Erythroblast (primary cell): Measurements from ENCODE around the gene SERGEF.

Source experiments
- DNase-seq, 2 experiments: peaks; one replicate each; lab custom pipeline; 2025; lab: John Stamatoyannopoulos, UW
- GATA1 ChIP-seq: IDR thresholded peaks from 2 replicates; pipeline ENCODE4 v1.6.1; 2011; ENCODE audit warnings: low read depth, mild to moderate bottlenecking, control low read depth, low read length, moderate library complexity
- POLR2A ChIP-seq: IDR thresholded peaks from 2 replicates; pipeline ENCODE4 v1.6.1; 2011; ENCODE audit warnings: mild to moderate bottlenecking, low read length

Gene SERGEF

GRCh38 chr11:17791144-17791543 is 221.7 kb downstream of the SERGEF start:
- DNase-seq: no peak
- no peak for TF ChIP-seq GATA1
- TF ChIP-seq POLR2A: no peak

DNA sequence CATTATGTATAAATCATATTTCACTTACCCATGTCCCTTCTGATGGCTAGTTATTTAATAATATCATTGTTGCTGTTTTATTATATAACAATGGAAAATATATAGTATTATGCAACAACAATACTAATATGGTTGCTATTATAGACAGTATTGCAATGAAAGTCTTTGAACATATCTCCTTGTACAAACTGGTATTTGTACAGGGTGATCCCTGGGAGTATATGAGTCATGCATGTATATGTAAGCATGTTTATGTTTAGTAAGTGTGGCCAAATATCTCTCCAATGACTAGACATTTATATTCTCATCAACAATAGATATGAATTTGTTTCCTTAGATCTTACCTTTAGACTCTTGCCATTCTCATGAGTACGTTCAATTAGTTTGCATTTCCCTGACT is 222.4 kb downstream of the SERGEF start:
- TF ChIP-seq GATA1 (no peak), POLR2A (no peak)
- no peak for DNase-seq

- TF ChIP-seq GATA1 (no peak), POLR2A (no peak)
- no peak for DNase-seq
Measured at GRCh38 chr11:17788084-17788483, 224.8 kb downstream of the SERGEF start.

DNA sequence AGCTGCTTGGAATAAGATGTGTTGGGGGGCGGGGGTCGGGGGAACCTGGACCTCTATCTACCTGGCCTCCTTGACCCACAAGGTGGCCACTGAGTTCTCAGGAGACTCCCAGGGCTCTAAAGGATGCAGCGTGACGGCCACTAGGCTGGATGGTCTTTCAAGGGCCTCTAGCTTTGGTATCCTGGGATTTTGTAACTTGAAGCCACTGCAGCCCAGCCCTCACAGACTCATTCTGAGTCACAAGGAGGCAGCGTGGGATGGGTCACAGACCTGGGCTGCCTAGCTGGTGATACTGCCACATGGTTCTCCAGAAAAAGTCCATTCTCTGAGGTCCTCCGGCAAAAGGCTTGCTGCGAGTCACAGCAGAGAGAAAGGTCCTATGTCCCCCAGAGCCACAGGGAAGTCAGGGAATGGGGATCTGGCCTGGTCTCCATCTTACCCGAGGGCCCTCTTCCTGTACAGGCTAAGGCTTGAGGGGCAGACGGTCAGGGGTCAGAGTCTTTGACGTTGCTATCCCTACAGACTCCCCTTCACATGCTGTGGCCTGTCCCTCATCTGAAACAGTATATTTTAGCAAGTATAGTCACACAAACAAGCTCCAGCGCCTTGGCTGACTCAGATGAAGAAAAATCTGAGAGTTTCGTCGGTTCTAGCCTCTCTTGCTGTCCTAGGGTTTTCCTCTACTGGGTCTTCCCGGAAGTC is 225.9 kb downstream of the SERGEF start:
- TF ChIP-seq GATA1 (no peak), POLR2A (no peak)
- no peak for DNase-seq

GRCh38 chr11:17783878-17784277 is 229.0 kb downstream of the SERGEF start:
- TF ChIP-seq GATA1 (no peak), POLR2A (no peak)
- no peak for DNase-seq

DNA sequence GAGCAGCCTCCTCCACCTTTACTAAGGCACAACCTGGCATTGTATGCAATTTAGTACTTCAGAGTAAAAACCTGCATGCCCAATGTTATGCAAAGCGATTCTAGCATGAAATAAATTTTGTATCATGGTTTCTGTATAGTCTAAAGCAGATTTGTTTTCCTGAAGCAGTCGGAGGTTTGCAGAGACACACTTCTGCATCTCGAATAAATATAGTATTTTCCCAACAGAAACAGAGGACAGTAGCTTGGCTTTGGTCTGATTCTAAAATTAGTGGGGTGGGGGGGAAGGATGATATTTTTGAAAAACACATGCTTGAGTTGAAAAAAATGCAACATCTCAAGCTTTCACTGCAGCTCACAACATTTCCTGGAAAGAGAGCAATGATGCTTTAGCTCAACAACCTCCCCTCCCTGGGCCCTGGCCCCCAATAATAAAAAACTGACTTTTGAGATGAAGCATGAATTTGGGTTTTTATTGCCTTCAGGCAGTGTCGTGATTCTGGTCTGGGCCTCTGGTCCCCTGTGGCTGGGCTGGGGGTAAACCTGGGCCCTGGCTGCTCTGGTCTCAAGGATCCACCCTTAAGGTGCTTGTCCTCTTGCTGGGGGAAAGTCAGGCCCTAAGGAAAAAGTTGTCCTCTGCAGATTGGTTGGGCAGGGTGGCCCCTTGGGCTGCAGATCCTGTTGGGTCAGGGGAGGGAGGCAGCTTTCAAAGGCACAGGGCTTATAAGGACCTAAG is 230.1 kb downstream of the SERGEF start:
- no peak for TF ChIP-seq GATA1
- TF ChIP-seq POLR2A: no peak
- no peak for DNase-seq

DNA sequence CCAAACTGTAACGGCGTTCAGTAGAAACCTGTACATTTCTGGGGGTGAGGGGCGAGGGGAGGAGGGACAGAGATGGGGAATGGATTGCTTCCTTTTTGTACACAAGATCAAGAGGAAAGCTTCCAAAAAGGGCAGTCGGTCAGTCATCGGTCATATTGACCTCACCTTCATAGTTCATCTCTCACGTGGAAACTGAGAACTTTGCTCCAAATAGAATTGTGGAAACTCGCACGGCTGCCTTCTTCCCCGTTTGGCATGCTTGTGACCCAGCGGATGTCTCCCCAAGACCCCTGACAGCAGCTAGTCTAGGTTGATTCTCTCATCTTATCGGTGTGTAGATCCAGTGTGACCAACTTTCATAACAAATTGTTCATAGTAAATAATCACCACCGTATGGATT is 230.7 kb downstream of the SERGEF start:
- DNase-seq: no peak
- no peak for TF ChIP-seq POLR2A
- no peak for TF ChIP-seq GATA1

GRCh38 chr11:17781626-17782025 is 231.2 kb downstream of the SERGEF start:
- no peak for TF ChIP-seq GATA1
- TF ChIP-seq POLR2A: no peak
- DNase-seq: no peak

- TF ChIP-seq POLR2A (no peak), GATA1 (no peak)
- no peak for DNase-seq
Measured at GRCh38 chr11:17781221-17781620, 231.6 kb downstream of the SERGEF start.

DNA sequence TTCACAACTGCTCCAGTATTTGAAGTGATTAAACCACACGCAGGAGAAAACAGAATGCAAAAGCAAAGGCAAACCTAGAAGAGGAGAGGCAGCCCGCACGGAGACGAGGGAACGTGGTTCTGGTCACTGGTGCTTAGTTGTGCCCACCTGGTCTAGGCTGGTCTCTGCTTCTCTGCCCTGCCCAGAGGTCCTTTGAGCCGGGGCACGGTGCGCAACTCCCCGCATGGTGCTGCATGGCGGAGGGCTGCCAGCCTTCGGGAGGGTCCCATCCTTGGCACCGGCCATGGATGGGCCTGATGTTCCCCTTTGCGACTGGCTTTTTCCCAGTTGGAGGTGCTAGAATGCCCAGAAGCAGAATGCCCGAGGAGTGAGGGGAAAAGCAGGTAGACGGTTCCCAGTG is 232.2 kb downstream of the SERGEF start:
- no peak for DNase-seq
- TF ChIP-seq POLR2A (no peak), GATA1 (no peak)

DNA sequence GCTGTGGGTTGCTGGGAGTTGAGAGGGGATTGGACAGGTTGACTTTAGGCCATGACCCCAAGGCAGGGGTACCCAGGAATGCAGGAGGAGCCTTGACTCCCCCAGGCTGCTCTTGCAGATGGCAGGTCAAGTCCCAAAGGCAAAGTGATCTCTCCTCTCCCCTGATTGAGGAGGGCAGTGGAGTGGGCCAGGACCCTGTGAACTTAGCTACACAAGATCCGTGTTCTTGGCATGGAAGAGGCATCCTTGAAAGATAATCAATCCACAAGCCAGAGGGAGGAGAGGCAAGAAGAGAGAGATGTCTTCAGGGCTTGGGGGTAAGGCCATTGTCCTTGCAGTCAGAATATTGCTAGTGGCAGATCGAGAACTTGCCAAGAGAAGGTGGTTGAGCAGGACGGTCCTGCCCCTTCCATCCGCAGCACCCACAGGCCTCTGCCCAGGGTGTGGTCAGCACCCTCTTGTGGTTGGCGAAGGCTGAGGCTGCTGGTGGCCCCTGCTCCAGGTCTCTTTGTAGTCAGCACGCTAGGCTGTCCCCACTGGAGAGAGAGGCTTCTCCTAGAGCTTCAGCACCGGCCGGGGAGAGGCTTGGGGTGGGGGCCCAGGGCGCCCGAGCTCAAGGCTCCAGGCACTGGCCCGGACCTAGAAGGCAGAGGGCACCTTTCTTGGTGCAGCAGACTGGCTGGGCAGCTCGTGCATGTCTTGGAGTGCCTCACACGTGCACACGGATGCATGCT is 232.8 kb downstream of the SERGEF start:
- DNase-seq: no peak
- TF ChIP-seq POLR2A (no peak), GATA1 (no peak)

GRCh38 chr11:17778956-17779860 is 233.6 kb downstream of the SERGEF start:
- no peak for DNase-seq
- TF ChIP-seq POLR2A (no peak), GATA1 (no peak)

- no peak for TF ChIP-seq GATA1
- DNase-seq: no peak
Measured at GRCh38 chr11:17778352-17778751, 234.5 kb downstream of the SERGEF start.
